ENCODE data around the gene MICAL2. TPM values are rescaled to one million over a fixed set of nuclear protein-coding genes. Genes with fewer than 3 reads are reported as not detected.

MICAL2 gene
- total RNA-seq, 1 donor from 2014 or later = 10.0 TPM

DNA sequence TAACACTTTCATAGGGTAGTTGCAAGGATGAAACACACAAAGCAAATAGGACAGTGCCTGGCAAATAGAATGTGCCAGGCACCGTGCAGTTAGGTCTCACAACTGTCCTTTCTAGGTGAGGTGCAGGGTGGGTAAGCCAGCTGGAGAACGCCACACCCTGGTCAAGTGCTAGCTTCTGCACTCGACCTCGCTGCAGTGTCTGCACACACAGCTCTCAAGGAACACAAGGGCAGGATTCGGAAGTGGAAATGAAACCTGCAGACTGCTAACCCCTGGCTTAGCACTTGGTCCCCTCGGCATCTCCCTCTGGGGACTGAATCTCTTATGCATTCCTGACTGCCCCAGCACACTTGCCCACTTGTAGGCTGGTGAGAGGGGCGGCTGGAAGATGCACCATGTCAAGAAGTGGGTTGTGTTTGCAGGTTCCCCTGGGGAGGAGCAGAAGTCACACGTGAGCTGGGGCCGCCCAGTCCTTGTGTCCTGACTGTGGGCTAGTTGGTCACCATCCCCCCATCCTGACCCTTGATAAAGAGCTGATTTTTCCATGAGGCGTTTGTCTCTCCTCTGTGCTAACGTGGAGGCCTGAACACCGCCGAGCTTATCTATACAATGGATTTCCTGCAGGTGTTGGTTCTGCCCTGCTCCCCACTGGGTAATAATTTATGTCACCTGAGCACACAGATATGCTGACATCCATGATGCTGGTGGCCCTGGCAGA is 89.0 kb downstream of the MICAL2 start:
- no peak for TF ChIP-seq CTCF (IDR thresholded peaks at IDR 0.05; ENCODE audit: unreplicated experiment)
- Mint-ChIP-seq H3K9me3 (ENCODE audit: low read depth) (no peaks in the 10 kb centered on the region), H3K4me3 (ENCODE audit: low read depth) (no peak overlapping the region), H3K27me3 (no peaks in the 10 kb centered on the region), H3K27ac (no peak overlapping the region), H3K36me3 (ENCODE audit: insufficient read depth) (no peaks in the 10 kb centered on the region), H3K4me1 (ENCODE audit: low read depth) (peaks cover 43% of the 10 kb centered on the region)
- DNase-seq (ENCODE audit: low spot score, unreplicated experiment) = no peak

- Mint-ChIP-seq H3K9me3 (ENCODE audit: low read depth) (no peaks in the 10 kb centered on the region), H3K27me3 (no peaks in the 10 kb centered on the region), H3K4me3 (ENCODE audit: low read depth) (peak overlapping the region; percentile 22), H3K27ac (peak overlapping the region; percentile 84), H3K4me1 (ENCODE audit: low read depth) (peaks cover 37% of the 10 kb centered on the region), H3K36me3 (ENCODE audit: insufficient read depth) (no peaks in the 10 kb centered on the region)
- DNase-seq (ENCODE audit: low spot score, unreplicated experiment) = no peak
- TF ChIP-seq CTCF (IDR thresholded peaks at IDR 0.05; ENCODE audit: unreplicated experiment) = no peak
These were observed 90.0 kb downstream of the MICAL2 start for GRCh38 chr11:12200279-12200990.

GRCh38 chr11:12200991-12201985 is 90.9 kb downstream of the MICAL2 start:
- H3K4me1 Mint-ChIP-seq (ENCODE audit: low read depth) = peaks cover 31% of the 10 kb centered on the region
- H3K36me3 Mint-ChIP-seq (ENCODE audit: insufficient read depth) = no peaks in the 10 kb centered on the region
- no peak for DNase-seq (ENCODE audit: low spot score, unreplicated experiment)
- H3K4me3 Mint-ChIP-seq (ENCODE audit: low read depth) = peak overlapping the region; percentile 22
- no peaks in the 10 kb centered on the region for H3K27me3 Mint-ChIP-seq
- no peaks in the 10 kb centered on the region for H3K9me3 Mint-ChIP-seq (ENCODE audit: low read depth)
- TF ChIP-seq CTCF (IDR thresholded peaks at IDR 0.05; ENCODE audit: unreplicated experiment) = no peak
- peak overlapping the region; percentile 84 for H3K27ac Mint-ChIP-seq

DNA sequence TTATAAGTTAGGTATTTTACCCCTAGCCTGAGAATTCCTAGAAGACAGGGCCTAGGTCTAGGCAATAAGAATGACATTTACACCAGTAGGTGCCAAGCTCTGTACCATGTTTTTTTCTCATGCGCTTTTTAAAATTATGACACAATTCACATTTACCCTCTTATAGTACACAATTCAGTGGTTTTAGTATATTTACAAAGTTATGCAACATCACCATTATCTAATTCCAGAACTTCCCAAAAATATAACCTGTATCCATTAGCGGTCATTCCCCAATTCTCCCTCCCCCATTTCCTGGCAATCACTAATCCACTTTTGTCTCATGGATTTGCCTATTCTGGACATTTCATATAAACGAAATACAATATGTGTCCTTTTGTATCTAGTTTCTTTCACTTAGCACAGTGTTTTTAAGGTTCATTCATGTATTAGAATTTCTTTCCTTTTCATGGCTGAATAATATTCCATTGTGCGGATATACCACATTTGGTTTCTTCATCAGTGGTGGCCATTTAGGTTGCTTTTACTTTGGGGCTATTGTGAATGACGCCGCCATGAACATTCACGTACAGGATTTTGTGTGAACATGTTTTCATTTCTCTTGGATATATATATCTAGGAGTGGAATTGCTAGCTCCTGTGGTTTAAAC is 92.4 kb downstream of the MICAL2 start:
- H3K27ac Mint-ChIP-seq = no peak overlapping the region
- H3K4me3 Mint-ChIP-seq (ENCODE audit: low read depth) = no peak overlapping the region
- no peaks in the 10 kb centered on the region for H3K27me3 Mint-ChIP-seq
- H3K36me3 Mint-ChIP-seq (ENCODE audit: insufficient read depth) = no peaks in the 10 kb centered on the region
- H3K4me1 Mint-ChIP-seq (ENCODE audit: low read depth) = peaks cover 29% of the 10 kb centered on the region
- no peaks in the 10 kb centered on the region for H3K9me3 Mint-ChIP-seq (ENCODE audit: low read depth)
- no peak for TF ChIP-seq CTCF (IDR thresholded peaks at IDR 0.05; ENCODE audit: unreplicated experiment)
- DNase-seq (ENCODE audit: low spot score, unreplicated experiment) = no peak
